ENCODE measurements around the gene HSPA1L. TPM values are rescaled to one million over a fixed set of nuclear protein-coding genes. Genes with fewer than 3 reads are reported as not detected.

Gene HSPA1L
- total and polyA plus RNA-seq, 5 donors, result 1.6 to 2.8 (median 2.0) TPM

GRCh38 chr6:31761343-31761742, 53.7 kb downstream of the HSPA1L start:
- ATAC-seq (no peak), DNase-seq (no peak)
- no peaks in the 10 kb centered on the region for H3K27me3 ChIP-seq (ENCODE audit: control insufficient read depth, insufficient read depth)
- no peaks in the 10 kb centered on the region for H3K4me1 ChIP-seq (ENCODE audit: control insufficient read depth, insufficient read depth, low read length)
- 96% methylated on average over 8 of the region's 8 CpGs for WGBS
- no peak overlapping the region for H3K27ac ChIP-seq (ENCODE audit: low read length)
- intact Hi-C loops (cut with DNase I), result no loop called here
- H3K9me3 ChIP-seq (ENCODE audit: control insufficient read depth, low read length), result no peaks in the 10 kb centered on the region
- no peak overlapping the region for H3K4me3 ChIP-seq (ENCODE audit: low read length)

GRCh38 chr6:31760790-31761189, 54.3 kb downstream of the HSPA1L start:
- H3K27me3 ChIP-seq (ENCODE audit: control insufficient read depth, insufficient read depth), result no peaks in the 10 kb centered on the region
- no peak for ATAC-seq
- no peaks in the 10 kb centered on the region for H3K4me1 ChIP-seq (ENCODE audit: control insufficient read depth, insufficient read depth, low read length)
- intact Hi-C loops (cut with DNase I), result no loop called here
- DNase-seq, result no peak
- no peaks in the 10 kb centered on the region for H3K9me3 ChIP-seq (ENCODE audit: control insufficient read depth, low read length)
- no peak overlapping the region for H3K4me3 ChIP-seq (ENCODE audit: low read length)
- no peak overlapping the region for H3K27ac ChIP-seq (ENCODE audit: low read length)
- WGBS, result 95% methylated on average over 5 of the region's 5 CpGs

Other genes starting within 250 kb of the HSPA1L start
Only the 30 nearest of the 40 such genes appear.
- gene BAG6, start 162.6 kb downstream of the HSPA1L start, total RNA-seq, result 100 to 1,000 TPM; 230 to 260 (median 256) TPM
- gene BAG6, start 162.6 kb downstream of the HSPA1L start, polyA plus RNA-seq, result 226 TPM
- gene APOM, start 159.4 kb downstream of the HSPA1L start, total RNA-seq, result 1 to 10 TPM in 2 of 4 donors, under 1 TPM in 2; 0.48 to 2.8 (median 1.4) TPM
- gene APOM, start 159.4 kb downstream of the HSPA1L start, polyA plus RNA-seq, result 3.9 TPM
- gene C6orf47, start 154.5 kb downstream of the HSPA1L start, total RNA-seq, result 10 to 100 TPM; 18.5 to 20.7 (median 20.1) TPM
- 21.2 TPM for gene C6orf47, start 154.5 kb downstream of the HSPA1L start, polyA plus RNA-seq
- gene GPANK1, start 150.3 kb downstream of the HSPA1L start, total RNA-seq, result 10 to 100 TPM; 16.8 to 23.9 (median 20.0) TPM
- 24.6 TPM for gene GPANK1, start 150.3 kb downstream of the HSPA1L start, polyA plus RNA-seq
- 100 to 1,000 TPM; 110 to 123 (median 116) TPM for gene CSNK2B, start 149.2 kb downstream of the HSPA1L start, total RNA-seq
- 158 TPM for gene CSNK2B, start 149.2 kb downstream of the HSPA1L start, polyA plus RNA-seq
- gene LY6G5B, start 145.3 kb downstream of the HSPA1L start, total RNA-seq, result 1 to 10 TPM; 4.0 to 8.7 (median 5.9) TPM
- 4.6 TPM for gene LY6G5B, start 145.3 kb downstream of the HSPA1L start, polyA plus RNA-seq
- 1 to 10 TPM; 2.1 to 3.8 (median 2.3) TPM for gene LY6G5C, start 134.2 kb downstream of the HSPA1L start, total RNA-seq
- gene LY6G5C, start 134.2 kb downstream of the HSPA1L start, polyA plus RNA-seq, result 5.0 TPM
- 10 to 100 TPM; 28.4 to 37.0 (median 31.7) TPM for gene ABHD16A, start 112.0 kb downstream of the HSPA1L start, total RNA-seq
- 28.1 TPM for gene ABHD16A, start 112.0 kb downstream of the HSPA1L start, polyA plus RNA-seq
- gene LY6G6F, start 108.4 kb downstream of the HSPA1L start, total RNA-seq, result not detected
- not detected for gene LY6G6F, start 108.4 kb downstream of the HSPA1L start, polyA plus RNA-seq
- not detected for gene LY6G6D, start 99.9 kb downstream of the HSPA1L start, total RNA-seq
- not detected for gene LY6G6D, start 99.9 kb downstream of the HSPA1L start, polyA plus RNA-seq
- not detected for gene LY6G6C, start 93.5 kb downstream of the HSPA1L start, total RNA-seq
- 0.18 TPM for gene LY6G6C, start 93.5 kb downstream of the HSPA1L start, polyA plus RNA-seq
- gene MPIG6B, start 91.9 kb downstream of the HSPA1L start, total RNA-seq, result under 1 TPM in 3 of 4 donors, not detected in 1; 0.31 to 0.37 (median 0.35) TPM
- 0.20 TPM for gene MPIG6B, start 91.9 kb downstream of the HSPA1L start, polyA plus RNA-seq
- gene DDAH2, start 86.0 kb downstream of the HSPA1L start, total RNA-seq, result 10 to 100 TPM; 42.4 to 55.6 (median 49.3) TPM
- 57.4 TPM for gene DDAH2, start 86.0 kb downstream of the HSPA1L start, polyA plus RNA-seq
- 100 to 1,000 TPM in 3 of 4 donors, 10 to 100 TPM in 1; 99.4 to 153 (median 116) TPM for gene CLIC1, start 78.8 kb downstream of the HSPA1L start, total RNA-seq
- 116 TPM for gene CLIC1, start 78.8 kb downstream of the HSPA1L start, polyA plus RNA-seq
- gene MSH5, start 75.3 kb downstream of the HSPA1L start, total RNA-seq, result 1 to 10 TPM; 2.6 to 3.2 (median 3.0) TPM
- gene MSH5, start 75.3 kb downstream of the HSPA1L start, polyA plus RNA-seq, result 1.8 TPM
- under 1 TPM in 1 of 4 donors, not detected in 3; 0.50 TPM for gene SAPCD1, start 52.6 kb downstream of the HSPA1L start, total RNA-seq
- 0.25 TPM for gene SAPCD1, start 52.6 kb downstream of the HSPA1L start, polyA plus RNA-seq
- gene VWA7, start 38.0 kb downstream of the HSPA1L start, total RNA-seq, result 10 to 100 TPM in 1 of 4 donors, 1 to 10 TPM in 3; 3.4 to 12.8 (median 8.2) TPM
- gene VWA7, start 38.0 kb downstream of the HSPA1L start, polyA plus RNA-seq, result 3.2 TPM
- 10 to 100 TPM; 21.7 to 30.6 (median 26.9) TPM for gene VARS1, start 19.5 kb downstream of the HSPA1L start, total RNA-seq
- gene VARS1, start 19.5 kb downstream of the HSPA1L start, polyA plus RNA-seq, result 14.8 TPM
- gene LSM2, start 8.3 kb downstream of the HSPA1L start, total RNA-seq, result 10 to 100 TPM; 22.8 to 27.3 (median 23.8) TPM
- 27.0 TPM for gene LSM2, start 8.3 kb downstream of the HSPA1L start, polyA plus RNA-seq
- gene HSPA1A, start 260 bp upstream of the HSPA1L start, total RNA-seq, result 100 to 1,000 TPM; 167 to 328 (median 273) TPM
- gene HSPA1A, start 260 bp upstream of the HSPA1L start, polyA plus RNA-seq, result 321 TPM
- gene HSPA1B, start 12.5 kb upstream of the HSPA1L start, total RNA-seq, result 100 to 1,000 TPM; 110 to 299 (median 197) TPM
- 114 TPM for gene HSPA1B, start 12.5 kb upstream of the HSPA1L start, polyA plus RNA-seq
- 10 to 100 TPM; 18.5 to 28.2 (median 22.7) TPM for gene NEU1, start 47.5 kb upstream of the HSPA1L start, total RNA-seq
- 26.0 TPM for gene NEU1, start 47.5 kb upstream of the HSPA1L start, polyA plus RNA-seq
- gene SLC44A4, start 63.7 kb upstream of the HSPA1L start, total RNA-seq, result not detected
- 0.05 TPM for gene SLC44A4, start 63.7 kb upstream of the HSPA1L start, polyA plus RNA-seq
- gene EHMT2, start 82.4 kb upstream of the HSPA1L start, total RNA-seq, result 10 to 100 TPM; 13.5 to 24.0 (median 20.0) TPM
- 15.7 TPM for gene EHMT2, start 82.4 kb upstream of the HSPA1L start, polyA plus RNA-seq
- gene ZBTB12, start 86.8 kb upstream of the HSPA1L start, total RNA-seq, result 1 to 10 TPM; 1.6 to 5.0 (median 3.4) TPM
- gene ZBTB12, start 86.8 kb upstream of the HSPA1L start, polyA plus RNA-seq, result 2.4 TPM
- gene C2, start 112.4 kb upstream of the HSPA1L start, total RNA-seq, result 10 to 100 TPM; 10.9 to 19.8 (median 12.0) TPM
- 3.0 TPM for gene C2, start 112.4 kb upstream of the HSPA1L start, polyA plus RNA-seq
- 10 to 100 TPM; 14.2 to 34.2 (median 24.2) TPM for gene CFB, start 130.8 kb upstream of the HSPA1L start, total RNA-seq
- 10.4 TPM for gene CFB, start 130.8 kb upstream of the HSPA1L start, polyA plus RNA-seq
- 10 to 100 TPM; 49.2 to 53.1 (median 50.9) TPM for gene NELFE, start 143.7 kb upstream of the HSPA1L start, total RNA-seq
- gene NELFE, start 143.7 kb upstream of the HSPA1L start, polyA plus RNA-seq, result 45.8 TPM
- gene SKIC2, start 143.9 kb upstream of the HSPA1L start, total RNA-seq, result 10 to 100 TPM; 36.5 to 43.1 (median 37.0) TPM
- 28.9 TPM for gene SKIC2, start 143.9 kb upstream of the HSPA1L start, polyA plus RNA-seq
- 10 to 100 TPM; 12.0 to 17.2 (median 16.1) TPM for gene DXO, start 156.9 kb upstream of the HSPA1L start, total RNA-seq
- gene DXO, start 156.9 kb upstream of the HSPA1L start, polyA plus RNA-seq, result 16.9 TPM